Measurements from ENCODE around the gene ZC3H12A.

GRCh38 chr1:37501661-37502060, 27.3 kb downstream of the ZC3H12A start:
- TF ChIP-seq YY1 (IDR thresholded peaks at IDR 0.05; ENCODE audit: insufficient read depth, insufficient read length) (no peak), ZNF274 (IDR thresholded peaks at IDR 0.05; ENCODE audit: low read depth, low read length) (no peak)
